K562 (cell line): Measurements from ENCODE around the gene MED16. TPM values are rescaled to one million over a fixed set of nuclear protein-coding genes. Genes with fewer than 3 reads are reported as not detected.
A peak's percentile ranks its signal among the peaks of the same experiment; 100 is the strongest.

Experiments
- FOXK1 ChIP-seq: sonication (generic); formaldehyde crosslinking; IDR thresholded peaks from 2 replicates; pipeline ENCODE4 v1.8.0; 2022; ENCODE audit warnings: missing genetic modification reagents, mild to moderate bottlenecking, borderline replicate concordance
- MYNN ChIP-seq, 2 experiments: sonication (generic); formaldehyde crosslinking in 1 of 2; IDR thresholded peaks; 2 replicates each; pipeline versions ENCODE4 v1.5.0 to v1.6.1; 2016 to 2020; ENCODE audit warnings: antibody characterized with exemption in 1 of 2, missing genetic modification reagents in 1 of 2
- PHF21A ChIP-seq: fragments of 450-650 bp; IDR thresholded peaks from 2 replicates; pipeline ENCODE4 v1.6.1; 2017; ENCODE audit warnings: low read depth, borderline replicate concordance
- TAF1 ChIP-seq: IDR thresholded peaks from 2 replicates; pipeline ENCODE4 v1.6.1; 2011; ENCODE audit warnings: mild to moderate bottlenecking, low read length, moderate library complexity; ENCODE audit not compliant: insufficient read depth, control insufficient read depth, severe bottlenecking; ENCODE audit errors: extremely low read depth
- TOE1 ChIP-seq, 2 experiments: fragments of 450-650 bp in 1 of 2; sonication (generic) in 1 of 2; formaldehyde crosslinking in 1 of 2; IDR thresholded peaks; 2 replicates each; pipeline versions ENCODE4 v1.7.1 to v1.8.0; 2016 to 2022; ENCODE audit warnings: borderline replicate concordance in 2 of 2, mild to moderate bottlenecking in 2 of 2, antibody characterized with exemption in 1 of 2, inconsistent platforms in 1 of 2, low read depth in 1 of 2, missing genetic modification reagents in 1 of 2, moderate library complexity in 1 of 2
- ZBTB40 ChIP-seq, 2 experiments: fragments of 450-650 bp in 1 of 2; sonication (generic) in 1 of 2; formaldehyde crosslinking in 1 of 2; IDR thresholded peaks; 2 replicates each; pipeline versions ENCODE4 v1.7.1 to v1.9.0; 2016 to 2022; ENCODE audit warnings: inconsistent platforms in 1 of 2, mild to moderate bottlenecking in 1 of 2, missing genetic modification reagents in 1 of 2
- ZNF121 ChIP-seq: sonication (generic); formaldehyde crosslinking; conservative IDR thresholded peaks from 2 replicates; pipeline ENCODE4 v1.8.0; 2022; ENCODE audit warnings: missing genetic modification reagents
- ZNF707 ChIP-seq: fragments of 250-450 bp; sonication (Bioruptor Pico); conservative IDR thresholded peaks from 2 replicates; pipeline ENCODE4 v1.8.0; 2022; ENCODE audit warnings: inconsistent platforms, mild to moderate bottlenecking, moderate library complexity
- polyA plus RNA-seq, 8 experiments: library from polyadenylated mRNA; depleted of rRNA in 4 of 8; stranded (reverse) in 5 of 8; unstranded in 3 of 8; fragments of >200 nt; fragmentation: Nextera tagmentation in 2 of 8; fragmentation: Illumina TruSeq in 1 of 8; extraction: Ambion mirVana in 2 of 8; extraction: Trizol in 1 of 8; gene quantifications; 2 replicates each; pipeline versions ENCODE4 v1.2.1 to v1.2.3, GENCODE V29; 2011 to 2014; ENCODE audit warnings: inconsistent platforms in 1 of 8, missing spikeins in 1 of 8
- total RNA-seq, 7 experiments: library from RNA; depleted of rRNA in 6 of 7; stranded (reverse); fragments of >200 nt in 6 of 7; fragmentation: Illumina TruSeq in 2 of 7; extraction: Trizol in 2 of 7; gene quantifications; 2 replicates each; pipeline versions ENCODE4 v1.2.1 to v1.2.3, GENCODE V29; 2011 to 2021; ENCODE audit warnings: low replicate concordance in 1 of 7
- TF ChIP-seq, protein P1 (sequence below): fragments of 450-650 bp; IDR thresholded peaks from 2 replicates; pipeline ENCODE4 v1.6.1; 2016; ENCODE audit warnings: antibody characterized with exemption
- TF ChIP-seq, protein P2 (sequence below): fragments of 450-650 bp; formaldehyde crosslinking; IDR thresholded peaks from 2 replicates; pipeline ENCODE4 v1.4.0; 2022; ENCODE audit warnings: mild to moderate bottlenecking, moderate library complexity
- TF ChIP-seq, protein P3 (sequence below): fragments of 250-450 bp; sonication (Bioruptor Pico); IDR thresholded peaks from 2 replicates; pipeline ENCODE4 v1.8.0; 2021; ENCODE audit warnings: moderate library complexity, mild to moderate bottlenecking, inconsistent platforms

The MED16 gene
- total and polyA plus RNA-seq, 9 of the 15 experiments (the other 6 are each of a cell fraction or from before 2014, with no cell fraction given): 0.89 to 59.9 (median 8.6) TPM

- TF ChIP-seq, protein P1, sequence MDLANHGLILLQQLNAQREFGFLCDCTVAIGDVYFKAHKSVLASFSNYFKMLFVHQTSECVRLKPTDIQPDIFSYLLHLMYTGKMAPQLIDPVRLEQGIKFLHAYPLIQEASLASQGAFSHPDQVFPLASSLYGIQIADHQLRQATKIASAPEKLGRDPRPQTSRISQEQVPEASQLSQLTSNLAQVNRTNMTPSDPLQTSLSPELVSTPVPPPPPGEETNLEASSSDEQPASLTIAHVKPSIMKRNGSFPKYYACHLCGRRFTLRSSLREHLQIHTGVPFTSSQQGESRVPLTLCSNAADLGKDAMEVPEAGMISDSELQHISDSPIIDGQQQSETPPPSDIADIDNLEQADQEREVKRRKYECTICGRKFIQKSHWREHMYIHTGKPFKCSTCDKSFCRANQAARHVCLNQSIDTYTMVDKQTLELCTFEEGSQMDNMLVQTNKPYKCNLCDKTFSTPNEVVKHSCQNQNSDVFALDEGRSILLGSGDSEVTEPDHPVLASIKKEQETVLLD: peak; percentile 61; the same call in 1 of the 2 replicates
- TF ChIP-seq PHF21A: peak; percentile 81
- no peak; the same call in 1 of the 2 replicates for TF ChIP-seq ZNF121 (CRISPR knock-in tag)
- TF ChIP-seq TOE1 (IDR thresholded peaks at IDR 0.05; ENCODE audit: borderline replicate concordance): peak; percentile 23; the same call in 1 of the 2 replicates
- no peak for TF ChIP-seq TOE1 (CRISPR knock-in tag; IDR thresholded peaks at IDR 0.05; ENCODE audit: borderline replicate concordance, low read depth)
- TF ChIP-seq, protein P2, sequence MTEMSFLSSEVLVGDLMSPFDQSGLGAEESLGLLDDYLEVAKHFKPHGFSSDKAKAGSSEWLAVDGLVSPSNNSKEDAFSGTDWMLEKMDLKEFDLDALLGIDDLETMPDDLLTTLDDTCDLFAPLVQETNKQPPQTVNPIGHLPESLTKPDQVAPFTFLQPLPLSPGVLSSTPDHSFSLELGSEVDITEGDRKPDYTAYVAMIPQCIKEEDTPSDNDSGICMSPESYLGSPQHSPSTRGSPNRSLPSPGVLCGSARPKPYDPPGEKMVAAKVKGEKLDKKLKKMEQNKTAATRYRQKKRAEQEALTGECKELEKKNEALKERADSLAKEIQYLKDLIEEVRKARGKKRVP: peak; percentile 72
- TF ChIP-seq, protein P3, sequence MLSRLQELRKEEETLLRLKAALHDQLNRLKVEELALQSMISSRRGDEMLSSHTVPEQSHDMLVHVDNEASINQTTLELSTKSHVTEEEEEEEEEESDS (CRISPR knock-in tag): no peak
- TF ChIP-seq TAF1: peak; percentile 48
- peak; percentile 96 for TF ChIP-seq MYNN (IDR thresholded peaks at IDR 0.05)
- no peak for TF ChIP-seq MYNN (CRISPR knock-in tag; IDR thresholded peaks at IDR 0.05)
- TF ChIP-seq ZBTB40 (IDR thresholded peaks at IDR 0.05): no peak
- no peak for TF ChIP-seq ZBTB40 (CRISPR knock-in tag; IDR thresholded peaks at IDR 0.05)
- TF ChIP-seq FOXK1 (CRISPR knock-in tag): no peak
- no peak for TF ChIP-seq ZNF707
Measured at GRCh38 chr19:907183-907853, 14.3 kb upstream of the MED16 start (continued).
